GM21360 (cell line): Measurements from ENCODE around the gene RBM33.

ENCODE experiments used
- ATAC-seq: cut with Tn5 transposase; IDR thresholded peaks from one replicate; pipeline ENCODE4 v1.9.1; 2021; ENCODE audit warnings: mild to moderate bottlenecking, moderate library complexity; ENCODE audit not compliant: unreplicated experiment

The RBM33 gene

DNA sequence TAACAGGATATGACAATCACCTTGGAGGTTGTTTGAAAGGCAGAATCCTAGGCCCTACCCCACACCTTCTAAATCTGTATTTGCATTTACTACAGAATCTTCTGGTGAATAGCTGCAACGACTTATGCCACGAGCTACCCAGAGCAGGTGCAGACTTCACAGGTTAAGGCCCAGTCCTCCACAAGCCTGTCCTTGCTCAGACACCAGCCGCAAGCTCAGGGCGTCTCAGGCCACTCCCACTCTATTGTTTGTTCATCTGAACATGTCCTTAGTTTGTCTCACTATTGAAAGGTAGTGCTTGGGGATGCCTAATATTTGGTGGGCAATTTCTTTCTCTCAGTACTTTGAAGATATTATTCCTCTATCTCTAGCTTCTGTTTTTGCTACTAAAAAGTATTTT is 18.9 kb upstream of the RBM33 start:
- no peak for ATAC-seq

DNA sequence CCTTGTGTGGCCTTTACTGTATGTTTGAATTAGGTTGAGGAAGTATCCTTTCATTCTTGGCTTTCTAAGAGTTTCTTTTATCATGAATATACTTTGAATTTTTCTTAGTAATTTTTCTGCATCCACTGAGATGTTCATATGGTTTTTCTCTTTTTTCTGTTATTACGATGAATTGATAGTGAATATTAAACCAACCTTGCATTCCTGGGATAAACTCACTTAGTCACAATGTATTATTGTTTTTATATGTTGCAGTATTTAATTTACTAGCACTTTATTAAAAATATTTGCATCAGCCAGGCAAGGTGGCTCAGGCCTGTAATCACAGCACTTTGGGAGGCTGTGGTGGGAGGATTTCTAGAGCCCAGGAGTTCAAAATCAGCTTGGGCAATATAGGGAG is 15.3 kb upstream of the RBM33 start:
- ATAC-seq = no peak

GRCh38 chr7:155631155-155631554 is 13.3 kb upstream of the RBM33 start:
- no peak for ATAC-seq

- ATAC-seq = no peak
These were observed 8.6 kb upstream of the RBM33 start for GRCh38 chr7:155635817-155636216.

DNA sequence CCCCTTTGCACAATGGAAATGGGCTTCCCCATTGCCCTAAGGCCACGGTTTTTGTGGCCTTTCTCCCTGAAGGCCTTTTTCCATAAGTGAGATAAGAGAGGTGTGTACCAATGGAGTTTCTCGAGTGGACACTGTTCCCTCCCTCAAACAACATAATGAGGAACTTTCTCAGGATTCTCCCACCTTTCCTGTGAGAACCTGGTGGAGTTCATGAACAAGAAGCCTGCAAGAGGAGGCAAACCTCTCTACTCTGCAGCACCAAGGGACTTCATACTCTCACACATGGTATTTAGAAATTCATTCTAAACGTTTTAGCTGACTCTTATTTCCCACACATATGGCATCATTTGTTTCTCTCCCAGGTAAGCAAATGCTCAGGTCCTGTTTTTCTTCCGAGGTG is 7.3 kb upstream of the RBM33 start:
- no peak for ATAC-seq

- ATAC-seq = no peak
These were observed 6.1 kb upstream of the RBM33 start for GRCh38 chr7:155638366-155638765.

DNA sequence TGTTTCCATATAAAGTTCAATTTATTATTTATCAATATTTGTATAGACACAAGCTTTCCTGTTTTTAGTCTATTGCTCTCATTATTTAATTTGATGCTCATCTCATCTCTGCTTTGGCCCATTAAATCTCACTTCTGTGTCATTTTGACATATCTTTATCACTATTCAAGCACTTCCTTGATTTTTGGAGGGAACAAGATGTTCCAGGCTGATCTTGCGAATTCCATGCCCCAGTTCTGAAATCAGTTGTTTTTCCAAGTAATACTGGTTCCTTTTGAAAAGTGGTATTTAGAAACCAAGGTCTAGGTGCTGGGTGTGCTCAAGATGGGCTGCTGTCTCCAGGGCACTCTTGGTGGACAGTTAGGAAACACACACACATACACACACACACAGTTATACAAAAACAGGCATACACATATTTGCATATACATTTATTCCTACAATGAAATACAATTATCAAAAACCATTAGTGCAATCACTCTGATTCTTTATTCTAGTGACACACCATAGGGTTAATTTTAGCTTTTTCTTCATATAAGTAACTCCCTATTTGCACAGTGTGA is 4.4 kb upstream of the RBM33 start:
- no peak for ATAC-seq

- ATAC-seq = no peak
These were observed 3.8 kb upstream of the RBM33 start for GRCh38 chr7:155640629-155641028.

GRCh38 chr7:155643804-155644177 is 670 bp upstream of the RBM33 start:
- no peak for ATAC-seq

- peak; percentile 32 for ATAC-seq
These were observed 579 bp downstream of the RBM33 start for GRCh38 chr7:155644971-155645509.

DNA sequence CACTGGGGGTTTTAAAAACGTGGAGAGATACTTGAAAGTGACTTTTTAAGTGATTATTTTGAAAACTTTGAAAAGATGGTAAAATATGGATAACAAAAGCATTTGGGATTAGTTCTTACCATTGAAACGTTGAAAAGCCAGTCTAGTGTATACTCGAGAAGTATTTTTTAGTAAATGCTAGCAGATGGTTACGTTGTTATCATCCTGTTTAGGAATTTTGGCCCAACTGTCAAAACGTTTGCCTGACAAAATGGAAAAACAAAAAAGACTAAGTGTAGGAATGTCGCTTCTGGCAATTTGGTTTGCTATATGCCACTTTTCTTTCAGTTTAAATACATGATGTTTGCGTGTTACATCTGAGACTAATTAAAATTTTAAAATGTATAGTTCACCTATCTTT is 1.2 kb downstream of the RBM33 start:
- no peak for ATAC-seq

- ATAC-seq = no peak
These were observed 2.2 kb downstream of the RBM33 start for GRCh38 chr7:155646669-155647068.

DNA sequence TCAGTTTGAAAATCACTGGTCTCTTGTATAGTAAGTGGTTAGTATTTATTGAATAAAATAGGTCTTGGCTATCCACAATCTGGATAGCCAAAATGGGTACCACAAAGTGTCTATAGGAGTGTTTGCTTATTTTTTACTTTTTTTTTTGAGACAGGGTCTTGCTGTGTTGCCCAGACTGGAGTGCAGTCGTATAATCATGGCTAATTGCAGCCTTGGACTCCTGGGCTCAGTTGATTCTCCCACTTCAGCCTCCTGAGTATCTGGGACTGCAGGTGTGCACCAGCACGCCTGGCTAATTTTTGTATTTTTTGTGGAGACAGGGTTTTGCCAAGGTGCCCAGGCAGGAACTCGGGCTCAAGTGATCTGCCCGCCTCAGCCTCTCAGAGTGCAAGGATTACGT is 2.8 kb downstream of the RBM33 start:
- no peak for ATAC-seq

GRCh38 chr7:155647734-155648133 is 3.3 kb downstream of the RBM33 start:
- no peak for ATAC-seq

GRCh38 chr7:155648752-155649339 is 4.4 kb downstream of the RBM33 start:
- no peak for ATAC-seq

- no peak for ATAC-seq
These were observed 5.1 kb downstream of the RBM33 start for GRCh38 chr7:155649588-155649987.

DNA sequence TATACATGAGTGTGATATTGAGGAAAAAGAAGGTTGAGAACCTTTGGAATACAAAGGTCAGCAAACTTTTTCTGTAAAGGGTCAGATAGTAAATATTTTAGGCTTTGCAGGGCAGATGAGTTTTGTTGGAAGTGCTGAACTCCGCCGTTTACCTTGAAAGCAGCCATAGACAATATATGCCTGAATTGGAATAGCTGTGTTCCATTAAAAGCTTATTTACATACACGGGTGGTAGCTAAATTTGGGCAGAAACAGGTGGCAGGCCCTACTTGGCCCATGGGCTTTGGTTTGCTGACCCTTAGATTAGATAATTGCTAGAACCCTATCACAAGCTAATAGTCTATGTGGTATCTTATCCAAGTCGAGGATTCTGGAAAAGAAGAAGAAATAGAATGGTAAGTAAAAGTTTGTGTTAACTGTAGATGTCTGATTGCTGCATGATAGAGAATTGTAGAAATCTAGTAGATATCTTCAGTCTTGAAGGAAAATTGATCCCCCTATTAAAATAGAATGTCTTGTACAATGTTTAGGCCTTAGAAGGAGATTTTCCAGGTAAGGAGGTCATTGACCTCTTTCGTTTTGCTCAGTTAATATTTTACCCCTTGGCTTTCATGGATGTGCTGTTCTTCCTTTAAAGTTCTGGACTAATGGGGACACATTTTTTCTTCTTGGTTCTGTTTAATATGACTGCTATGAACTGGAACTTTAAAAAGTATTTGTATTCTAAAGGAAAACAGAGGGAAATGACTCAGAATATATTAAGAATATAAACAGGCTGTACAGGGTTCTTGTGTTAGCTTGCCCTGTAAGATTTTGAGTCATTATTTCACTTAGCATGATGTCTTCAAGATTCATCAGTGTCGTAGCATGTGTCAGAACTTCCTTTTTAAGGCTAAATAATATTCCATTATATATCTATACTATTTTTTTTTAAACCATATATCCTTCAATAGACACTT is 8.0 kb downstream of the RBM33 start:
- no peak for ATAC-seq

- no peak for ATAC-seq
These were observed 9.3 kb downstream of the RBM33 start for GRCh38 chr7:155653803-155654202.

DNA sequence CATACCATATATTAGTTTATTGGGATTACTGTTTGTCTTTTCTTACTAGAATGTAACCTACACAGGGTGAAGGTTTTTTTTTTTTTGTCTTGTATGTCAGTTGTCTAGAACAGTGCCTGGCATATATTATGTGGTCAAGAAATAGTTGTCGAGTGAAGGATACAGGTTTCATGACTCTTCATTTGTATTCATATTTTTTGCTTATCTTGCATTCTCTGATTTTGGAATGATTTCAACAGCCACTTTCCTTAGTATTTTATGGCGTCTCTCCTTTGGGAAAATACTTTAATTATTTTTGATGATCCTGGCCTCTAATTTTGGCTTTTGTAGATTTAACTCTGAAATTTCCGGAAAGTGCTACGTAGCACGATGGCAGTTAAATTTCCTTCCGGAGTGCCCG is 12.4 kb downstream of the RBM33 start:
- ATAC-seq = no peak

- peak; percentile 78 for ATAC-seq
These were observed 15.7 kb downstream of the RBM33 start for GRCh38 chr7:155660059-155660757.

DNA sequence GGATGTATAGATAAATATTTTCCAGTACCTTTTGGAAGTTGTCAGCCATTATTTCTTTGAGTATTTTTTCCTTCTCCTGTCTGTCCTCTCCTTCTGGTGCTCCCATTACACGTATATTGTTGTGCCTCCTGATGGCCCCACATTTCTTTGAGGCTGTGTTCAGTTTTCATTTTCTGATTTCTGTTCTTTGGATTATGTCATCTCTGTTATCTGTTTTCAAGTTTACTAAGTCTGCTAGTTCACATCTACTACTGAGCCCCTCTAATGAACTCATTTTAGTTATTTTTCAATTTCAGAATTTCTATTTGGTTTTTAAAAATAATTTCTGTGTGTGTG is 16.3 kb downstream of the RBM33 start:
- ATAC-seq = peak; percentile 68
